ENCODE results near the gene FHL3. TPM values are rescaled to one million over a fixed set of nuclear protein-coding genes. Genes with fewer than 3 reads are reported as not detected.

Gene FHL3
- total RNA-seq, 1 donor from 2014 or later, result 57.9 TPM

DNA sequence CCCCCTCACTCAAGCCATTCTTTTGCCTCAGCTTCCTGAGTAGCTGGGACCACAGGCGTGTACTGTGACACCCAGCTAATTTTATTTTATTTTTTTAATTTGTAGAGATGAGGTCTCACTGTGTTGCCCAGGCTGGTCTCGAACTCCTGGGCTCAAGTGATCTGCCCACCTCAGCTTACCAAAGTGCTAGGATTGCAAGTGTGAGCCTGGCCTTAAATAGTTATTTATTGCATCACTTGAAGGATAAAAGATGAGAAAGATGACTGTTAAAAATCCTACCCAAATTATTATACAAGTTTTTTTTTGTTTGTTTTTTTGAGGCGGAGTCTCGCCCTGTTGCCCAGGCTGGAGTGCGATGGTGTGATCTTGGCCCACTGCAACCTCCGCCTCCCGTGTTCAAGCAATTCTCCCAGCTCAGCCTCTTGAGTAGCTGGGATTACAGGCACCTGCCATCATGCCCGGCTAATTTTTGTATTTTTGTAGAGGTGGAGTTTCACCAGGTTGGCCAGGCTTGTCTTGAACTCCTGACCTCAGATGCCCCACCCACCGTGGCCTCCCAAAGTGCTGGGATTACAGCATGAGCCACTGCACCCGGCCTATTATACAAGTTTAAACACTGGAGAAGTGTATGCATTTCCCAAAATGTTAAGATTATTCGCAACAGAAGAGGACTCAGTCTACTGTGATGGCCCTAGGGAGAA, 9.6 kb upstream of the FHL3 start:
- Mint-ChIP-seq H3K9me3 (ENCODE audit: low read depth) (no peaks in the 10 kb centered on the region), H3K36me3 (ENCODE audit: low read depth) (peaks cover 12% of the 10 kb centered on the region), H3K27ac (ENCODE audit: unreplicated experiment) (no peak overlapping the region), H3K4me3 (ENCODE audit: unreplicated experiment) (no peak overlapping the region), H3K27me3 (ENCODE audit: low read depth) (no peaks in the 10 kb centered on the region), H3K4me1 (ENCODE audit: low read depth) (peaks cover 54% of the 10 kb centered on the region)
- DNase-seq (ENCODE audit: low spot score), result peak; percentile 19
- no peak for TF ChIP-seq CTCF (IDR thresholded peaks at IDR 0.05)

DNA sequence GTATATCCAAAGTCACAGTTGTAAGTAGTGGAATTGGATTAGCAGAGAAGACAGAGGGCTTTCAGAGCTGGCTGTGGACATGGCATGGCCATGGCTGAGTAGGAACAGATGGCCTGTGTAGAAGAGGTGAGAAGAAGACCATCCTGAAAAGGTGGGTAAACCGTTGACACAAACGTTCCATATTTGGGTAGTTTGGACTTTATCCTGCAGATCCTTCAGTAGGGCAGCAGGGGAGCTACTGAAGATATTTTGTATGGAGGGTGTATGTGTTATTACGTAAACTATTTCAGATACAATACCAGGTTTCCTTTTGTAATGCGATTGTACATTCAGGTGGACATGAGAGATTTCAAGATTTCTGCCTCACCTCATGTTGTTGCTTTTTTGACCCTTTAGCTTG, 8.9 kb upstream of the FHL3 start:
- H3K27ac Mint-ChIP-seq (ENCODE audit: unreplicated experiment), result peak overlapping the region; percentile 61
- peaks cover 61% of the 10 kb centered on the region for H3K4me1 Mint-ChIP-seq (ENCODE audit: low read depth)
- H3K36me3 Mint-ChIP-seq (ENCODE audit: low read depth), result peaks cover 12% of the 10 kb centered on the region
- H3K27me3 Mint-ChIP-seq (ENCODE audit: low read depth), result no peaks in the 10 kb centered on the region
- H3K4me3 Mint-ChIP-seq (ENCODE audit: unreplicated experiment), result peak overlapping the region; percentile 97
- H3K9me3 Mint-ChIP-seq (ENCODE audit: low read depth), result no peaks in the 10 kb centered on the region
- DNase-seq (ENCODE audit: low spot score), result peak; percentile 15
- TF ChIP-seq CTCF (IDR thresholded peaks at IDR 0.05), result peak; percentile 32

GRCh38 chr1:38013227-38013622, 7.9 kb upstream of the FHL3 start:
- peak overlapping the region; percentile 97 for H3K4me3 Mint-ChIP-seq (ENCODE audit: unreplicated experiment)
- H3K9me3 Mint-ChIP-seq (ENCODE audit: low read depth), result no peaks in the 10 kb centered on the region
- H3K27ac Mint-ChIP-seq (ENCODE audit: unreplicated experiment), result peak overlapping the region; percentile 98
- H3K36me3 Mint-ChIP-seq (ENCODE audit: low read depth), result peaks cover 4% of the 10 kb centered on the region
- no peak for TF ChIP-seq CTCF (IDR thresholded peaks at IDR 0.05)
- DNase-seq (ENCODE audit: low spot score), result no peak
- peaks cover 62% of the 10 kb centered on the region for H3K4me1 Mint-ChIP-seq (ENCODE audit: low read depth)
- H3K27me3 Mint-ChIP-seq (ENCODE audit: low read depth), result no peaks in the 10 kb centered on the region

GRCh38 chr1:38012363-38013226, 7.3 kb upstream of the FHL3 start, which contains the start of gene UTP11:
Gene UTP11, plus strand, starts transcription at chr1:38012734. Its CDS starts 69 bp downstream, at chr1:38012803.
- peak; percentile 98 for DNase-seq (ENCODE audit: low spot score)
- H3K9me3 Mint-ChIP-seq (ENCODE audit: low read depth), result no peaks in the 10 kb centered on the region
- no peak for TF ChIP-seq CTCF (IDR thresholded peaks at IDR 0.05)
- H3K27ac Mint-ChIP-seq (ENCODE audit: unreplicated experiment), result peak within 1 kb of the TSS; percentile 98
- no peaks in the 10 kb centered on the region for H3K27me3 Mint-ChIP-seq (ENCODE audit: low read depth)
- peaks cover 62% of the 10 kb centered on the region for H3K4me1 Mint-ChIP-seq (ENCODE audit: low read depth)
- H3K4me3 Mint-ChIP-seq (ENCODE audit: unreplicated experiment), result peak within 1 kb of the TSS; percentile 97
- H3K36me3 Mint-ChIP-seq (ENCODE audit: low read depth), result peaks cover 3% of the 10 kb centered on the region

- no peak for TF ChIP-seq CTCF (IDR thresholded peaks at IDR 0.05)
- Mint-ChIP-seq H3K27me3 (ENCODE audit: low read depth) (no peaks in the 10 kb centered on the region), H3K4me1 (ENCODE audit: low read depth) (peaks cover 55% of the 10 kb centered on the region), H3K9me3 (ENCODE audit: low read depth) (no peaks in the 10 kb centered on the region), H3K27ac (ENCODE audit: unreplicated experiment) (peak overlapping the region; percentile 98), H3K4me3 (ENCODE audit: unreplicated experiment) (no peak overlapping the region), H3K36me3 (ENCODE audit: low read depth) (no peaks in the 10 kb centered on the region)
- DNase-seq (ENCODE audit: low spot score), result peak; percentile 19
Measured at GRCh38 chr1:38009841-38010180, 4.5 kb upstream of the FHL3 start.
